Activated gamma-delta T cell treated with anti-CD3 and anti-CD28 coated beads, Interleukin-2, amount 50 U/mL, for 16 hours (primary cell): ENCODE results near the gene GALNT11.

ENCODE experiments used
- DNase-seq: peaks from one replicate; pipeline ENCODE4 v3.0.0-alpha.2; 2020; ENCODE audit warnings: low read depth

Gene GALNT11

DNA sequence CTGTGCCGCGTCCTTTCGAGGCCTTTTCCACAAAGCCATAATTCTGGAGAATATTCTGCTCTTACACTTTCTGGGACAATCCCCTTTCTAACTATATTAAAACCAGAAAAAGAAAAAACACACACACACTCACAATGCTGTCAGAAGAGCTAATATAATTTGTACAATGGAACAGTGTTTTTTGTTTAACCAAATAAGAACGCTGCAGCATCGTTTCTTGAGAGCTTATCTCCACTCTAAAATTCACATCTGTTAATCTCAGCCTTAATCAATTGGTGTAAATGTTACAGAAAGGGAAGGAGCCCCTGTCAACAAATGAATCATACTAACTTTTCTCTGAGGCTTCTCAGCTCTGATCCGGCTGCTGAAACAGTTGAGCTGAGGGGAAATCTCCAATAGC lies 123.9 kb downstream of the GALNT11 start:
- no peak for DNase-seq

DNA sequence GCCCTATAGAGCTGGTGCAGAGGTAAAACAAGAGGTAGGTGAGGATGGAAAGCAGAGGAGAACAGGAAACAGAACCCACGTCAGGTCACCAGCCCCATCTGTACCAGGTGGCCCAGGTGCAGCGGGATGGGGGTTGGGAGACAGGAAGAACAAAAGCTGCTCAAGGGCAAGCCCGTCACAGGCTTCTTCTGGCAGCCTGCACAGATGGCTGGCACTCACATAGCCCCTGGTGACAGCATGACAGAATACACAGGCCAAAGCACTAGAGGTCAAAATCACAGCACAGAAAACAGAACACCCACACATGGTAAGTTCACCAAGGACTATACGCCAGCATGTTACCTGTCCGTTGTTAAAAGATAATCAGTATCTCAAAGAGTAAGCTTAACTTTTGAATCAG lies 126.8 kb downstream of the GALNT11 start:
- DNase-seq, result no peak

DNA sequence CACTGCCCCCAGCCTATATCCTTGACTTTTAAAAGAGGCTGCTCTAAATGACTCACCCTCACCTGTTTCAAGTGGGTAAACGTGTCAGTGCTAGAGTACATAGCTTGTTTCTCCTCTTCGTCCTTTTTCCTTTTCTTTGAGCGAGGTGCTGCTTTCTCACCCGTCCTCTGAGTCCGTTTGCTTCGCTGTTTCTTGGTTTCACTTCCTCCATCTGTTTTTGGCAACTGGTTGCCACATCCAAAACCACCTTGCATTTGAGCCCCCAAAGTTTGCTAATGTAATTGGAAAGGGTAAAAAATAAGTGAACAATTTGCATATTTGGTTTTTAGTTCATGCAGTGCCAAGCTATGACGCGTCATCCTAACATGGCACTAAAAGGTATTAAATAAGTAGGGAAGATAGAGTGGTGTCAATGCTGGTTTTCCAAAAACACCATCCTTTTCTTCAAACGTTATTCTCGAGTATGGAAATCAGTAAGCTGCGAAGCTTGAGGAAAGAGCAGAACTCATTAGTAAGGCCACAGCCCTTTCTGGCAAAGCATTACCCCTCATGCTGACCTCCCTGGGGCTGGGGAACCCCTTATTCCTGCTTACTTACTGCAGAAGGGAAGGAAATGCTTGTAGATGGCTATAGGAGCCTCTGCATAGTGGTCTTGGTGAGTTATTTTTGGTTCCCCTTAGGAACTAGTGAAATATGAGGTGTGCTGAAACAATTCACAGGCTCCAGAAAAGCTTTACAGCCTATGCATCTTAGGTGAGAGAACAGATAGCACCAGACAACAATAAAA lies 133.5 kb downstream of the GALNT11 start:
- no peak for DNase-seq

DNA sequence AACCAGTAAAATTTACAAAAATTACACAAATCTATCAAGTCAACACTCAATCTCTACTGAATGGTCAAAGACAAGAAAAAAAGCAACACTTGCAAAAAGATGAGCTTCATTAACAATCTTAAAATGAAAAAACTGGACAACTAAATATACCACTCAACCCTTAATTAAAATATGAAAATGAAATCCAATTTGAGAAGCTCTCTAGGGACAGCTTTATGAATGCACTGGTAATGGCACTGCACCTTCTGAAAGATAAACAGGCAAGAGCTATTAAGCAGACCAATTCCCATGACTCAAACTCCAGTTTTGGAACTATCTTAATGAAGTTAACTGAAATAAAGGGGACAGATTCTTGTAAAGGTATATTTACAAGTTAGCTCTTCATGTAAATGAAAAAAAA lies 135.7 kb downstream of the GALNT11 start:
- no peak for DNase-seq

DNA sequence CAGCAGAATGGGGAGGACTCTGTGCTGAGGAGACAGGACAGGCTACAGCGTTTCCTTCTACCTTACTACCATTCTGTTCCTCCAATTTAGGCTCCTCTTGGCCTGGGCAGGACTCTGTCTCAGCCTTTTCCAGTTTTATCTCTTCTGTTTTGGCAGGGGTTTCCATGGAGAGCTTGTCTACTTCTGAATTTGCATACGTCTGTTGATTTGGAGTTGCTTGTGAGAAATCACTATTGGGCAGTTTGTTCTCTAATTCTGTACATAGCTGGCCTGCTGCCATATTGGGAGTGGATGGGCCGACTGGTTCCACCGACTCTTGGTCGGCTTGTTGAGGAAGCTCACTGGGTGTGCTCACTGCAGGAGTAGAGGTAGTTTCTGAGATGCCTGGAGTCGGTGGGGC lies 136.8 kb downstream of the GALNT11 start:
- no peak for DNase-seq
